Islet of Langerhans (tissue), 1 donor: Measurements from ENCODE around the gene DEPDC5.
"Not testable (repeated sequence)": the region's sequence is repeated elsewhere in the genome, so short reads cannot be mapped to it uniquely, and the experiment has no call there.

Experiments used
- FAIRE-seq: peaks from one replicate; lab custom pipeline; 2011; peaks lifted over from hg19 to GRCh38; lab: Jason Lieb, UNC

Gene DEPDC5

DNA sequence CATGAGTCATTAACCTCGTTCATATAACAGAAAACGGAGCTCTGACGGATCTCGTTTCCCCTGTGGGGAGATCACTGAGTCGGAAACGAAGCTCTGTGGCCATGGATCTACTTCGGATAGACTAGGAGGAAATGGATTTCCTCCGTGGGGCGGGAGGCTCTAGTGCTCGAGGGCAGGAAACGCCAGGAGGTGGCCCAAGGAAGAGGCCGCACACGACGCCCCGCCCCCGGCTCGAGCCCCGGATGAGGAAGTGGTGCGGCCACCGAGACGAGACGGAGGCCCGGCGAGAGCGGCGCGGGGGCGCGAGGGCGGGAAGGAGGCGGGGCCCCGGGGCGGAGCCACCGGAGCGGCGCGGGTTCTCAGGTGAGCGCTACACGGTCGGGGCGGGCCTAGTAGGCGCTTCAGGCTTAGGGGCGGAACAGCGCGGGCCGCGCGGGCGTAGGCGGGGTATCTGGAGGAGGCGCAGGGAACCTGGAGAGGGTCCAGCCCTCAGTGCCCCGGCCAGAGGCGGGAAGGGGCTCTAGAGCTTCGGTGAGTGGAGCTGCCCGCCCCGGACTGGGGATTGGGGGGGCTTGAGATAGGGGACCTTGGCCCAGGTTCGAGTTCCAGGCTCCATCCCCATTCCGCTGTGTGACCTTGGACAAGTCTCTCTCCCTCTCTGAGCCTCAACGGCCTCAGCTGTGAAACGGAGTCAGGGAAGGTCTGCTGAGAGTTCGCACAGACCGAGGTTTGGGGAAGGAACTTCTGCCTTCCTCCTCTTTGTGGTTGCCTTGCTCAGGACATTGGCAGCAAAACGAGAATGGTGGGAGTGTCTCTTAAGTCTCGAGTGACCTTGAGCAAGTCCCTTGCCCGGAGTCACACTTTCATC is at the start of gene DEPDC5:
Gene DEPDC5 (plus strand): TSS at position 386 of the 868 bp plus-strand sequence. CDS start 903 bp downstream, outside the sequence.
- no peak for FAIRE-seq

GRCh38 chr22:31707519-31707918 is 46.3 kb upstream of the DEPDC5 start:
- no peak for FAIRE-seq

DNA sequence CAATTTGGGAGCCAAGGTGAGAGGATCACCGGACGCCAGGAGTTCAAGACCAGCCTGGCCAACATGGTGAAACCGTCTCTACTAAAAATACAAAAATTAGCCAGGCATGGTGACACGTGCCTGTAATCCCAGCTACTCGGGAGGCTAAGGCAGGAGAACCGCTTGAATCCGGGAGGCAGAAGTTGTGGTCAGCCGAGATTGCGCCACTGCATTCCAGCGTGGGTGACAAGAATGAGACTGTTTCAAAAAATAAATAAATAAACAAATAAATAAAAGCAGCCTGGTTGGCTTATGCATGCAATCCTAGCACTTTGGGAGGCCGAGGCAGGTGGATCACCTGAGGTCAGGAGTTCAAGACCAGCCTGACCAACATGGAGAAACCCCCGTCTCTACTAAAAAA is 42.6 kb upstream of the DEPDC5 start:
- FAIRE-seq = not testable (repeated sequence)

DNA sequence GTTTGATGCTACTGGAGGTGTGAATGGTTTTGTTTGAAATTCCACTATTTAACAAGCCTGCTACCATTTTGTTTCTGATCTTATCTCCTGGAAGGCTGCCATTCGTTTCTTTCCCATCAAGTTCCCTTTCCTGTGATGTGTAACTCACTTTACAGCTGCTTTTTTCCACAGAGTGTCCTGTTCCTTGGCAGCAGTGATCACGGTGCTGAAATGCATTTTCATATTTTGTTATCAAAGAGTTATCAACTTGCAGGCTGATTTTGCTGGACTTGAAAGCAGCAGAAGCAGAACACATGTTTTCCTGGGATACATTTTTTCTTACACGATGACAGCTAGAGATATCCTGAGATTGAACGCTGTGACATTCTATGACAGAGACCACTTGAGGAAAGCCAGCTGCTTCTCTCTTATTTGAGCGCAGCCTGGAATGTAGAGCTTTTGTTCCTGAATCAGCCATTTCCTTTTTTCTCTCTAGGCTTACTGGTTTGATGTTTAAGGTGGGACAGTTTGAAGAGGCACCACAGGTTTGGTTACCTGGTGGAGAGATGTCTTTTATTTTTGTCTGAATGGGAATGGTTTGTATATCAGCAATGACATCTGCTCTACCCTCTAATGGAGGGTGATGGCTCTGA is 38.6 kb upstream of the DEPDC5 start:
- no peak for FAIRE-seq

DNA sequence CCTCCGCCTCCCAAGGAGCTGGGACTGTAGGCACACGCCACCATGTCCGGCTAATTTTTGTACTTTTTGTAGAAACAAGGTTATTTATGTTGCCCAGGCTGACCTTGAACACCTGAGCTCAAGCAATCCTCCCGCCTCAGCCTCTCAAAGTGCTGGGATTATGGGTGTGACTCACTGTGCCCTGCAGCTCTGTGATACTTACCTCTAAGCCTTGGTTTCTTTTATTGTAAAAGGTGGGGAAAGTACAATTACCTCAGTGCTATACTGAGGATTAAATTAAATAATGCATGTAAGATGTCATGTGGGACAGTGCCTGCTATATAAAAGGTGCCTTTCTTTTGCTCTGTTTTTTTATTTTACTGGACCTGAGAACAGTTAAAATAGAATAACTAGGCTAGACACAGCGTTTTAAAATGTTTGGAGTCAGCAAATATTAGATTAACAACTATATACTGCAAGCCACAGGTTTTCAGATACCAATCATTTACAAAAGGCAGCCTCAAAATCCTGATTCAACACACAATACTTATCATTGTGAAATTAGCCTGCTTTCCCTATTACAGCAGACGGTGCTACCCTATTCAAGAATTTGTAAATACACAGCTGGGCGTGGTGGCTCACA is 33.9 kb upstream of the DEPDC5 start:
- no peak for FAIRE-seq

GRCh38 chr22:31723723-31724122 is 30.1 kb upstream of the DEPDC5 start:
- no peak for FAIRE-seq

GRCh38 chr22:31726692-31727091 is 27.1 kb upstream of the DEPDC5 start:
- no peak for FAIRE-seq

GRCh38 chr22:31728857-31729256 is 25.0 kb upstream of the DEPDC5 start:
- FAIRE-seq = no peak

DNA sequence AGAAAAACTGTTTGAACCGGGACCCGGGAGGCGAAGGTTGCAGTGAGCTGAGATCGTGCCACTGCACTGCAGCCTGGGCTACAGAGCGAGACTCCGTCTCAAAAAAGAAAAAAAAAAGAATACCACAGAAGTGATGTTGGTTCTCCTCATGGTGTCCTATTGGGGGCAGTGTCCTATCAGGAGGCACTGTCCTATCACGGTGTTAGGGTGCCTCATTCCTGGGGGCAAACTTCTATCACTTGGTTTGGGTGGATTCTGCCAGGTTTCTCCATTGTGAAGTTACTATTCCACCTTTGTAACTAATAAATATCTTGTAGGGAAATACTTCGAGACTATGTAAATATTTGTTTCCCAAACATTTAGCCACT is 23.5 kb upstream of the DEPDC5 start:
- FAIRE-seq = no peak

DNA sequence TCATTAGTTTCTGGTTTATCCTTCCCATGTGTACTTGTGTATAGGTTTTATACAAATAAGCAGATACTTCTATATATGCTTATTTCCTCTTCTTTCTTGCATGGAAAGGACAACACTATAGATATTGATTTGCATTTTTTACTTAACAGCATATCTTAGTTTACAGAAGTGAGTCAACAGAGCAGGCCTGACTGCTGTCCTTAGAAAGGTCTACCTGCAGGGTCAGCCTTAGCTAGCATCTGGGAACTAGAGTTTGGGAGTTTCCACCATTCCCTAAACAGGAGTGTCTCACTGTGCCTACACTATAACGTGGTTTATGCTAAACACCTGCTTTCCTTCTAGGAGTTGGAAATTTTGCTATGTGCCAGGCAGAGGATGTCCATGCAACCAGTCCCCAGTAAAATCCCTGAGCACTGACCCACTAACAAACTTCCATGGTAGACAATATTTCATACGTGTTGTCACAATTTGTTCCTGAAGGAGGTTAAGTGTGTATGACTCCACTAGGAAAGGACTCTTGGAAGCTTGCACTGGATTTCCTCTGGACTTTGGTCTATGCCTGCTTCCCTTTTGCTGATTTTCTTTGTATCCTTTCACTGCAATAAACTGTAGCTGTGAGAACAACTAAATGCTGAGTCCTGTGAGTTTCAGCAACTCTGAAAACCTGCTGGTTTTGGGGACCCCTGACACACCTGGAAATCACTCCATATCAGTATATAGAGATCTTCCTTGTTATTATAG is 21.6 kb upstream of the DEPDC5 start:
- FAIRE-seq = no peak

DNA sequence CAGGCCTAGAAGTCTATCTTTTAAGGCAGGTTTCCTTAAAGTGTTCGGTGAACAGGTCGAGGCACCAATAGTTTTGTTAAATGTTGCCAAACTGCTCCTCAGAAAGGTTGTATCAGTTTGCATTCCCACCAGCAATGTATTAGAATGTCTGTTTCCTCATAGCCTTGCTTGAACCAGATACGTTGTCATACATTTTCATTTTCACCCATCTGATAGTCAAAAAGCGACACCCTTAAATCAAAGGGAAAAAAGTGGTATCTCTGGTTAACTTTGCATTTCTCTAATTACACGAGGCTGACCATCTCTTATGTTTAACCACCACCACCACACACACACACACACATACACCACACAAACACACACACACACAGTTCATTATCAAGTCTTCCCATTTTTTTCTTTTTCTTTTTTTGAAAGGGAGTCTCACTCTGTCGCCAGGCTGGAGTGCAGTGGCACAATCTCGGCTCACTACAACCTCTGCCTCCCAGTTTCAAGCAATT is 20.2 kb upstream of the DEPDC5 start:
- FAIRE-seq = no peak

- FAIRE-seq = no peak
These were observed 19.3 kb upstream of the DEPDC5 start for GRCh38 chr22:31734512-31734911.

DNA sequence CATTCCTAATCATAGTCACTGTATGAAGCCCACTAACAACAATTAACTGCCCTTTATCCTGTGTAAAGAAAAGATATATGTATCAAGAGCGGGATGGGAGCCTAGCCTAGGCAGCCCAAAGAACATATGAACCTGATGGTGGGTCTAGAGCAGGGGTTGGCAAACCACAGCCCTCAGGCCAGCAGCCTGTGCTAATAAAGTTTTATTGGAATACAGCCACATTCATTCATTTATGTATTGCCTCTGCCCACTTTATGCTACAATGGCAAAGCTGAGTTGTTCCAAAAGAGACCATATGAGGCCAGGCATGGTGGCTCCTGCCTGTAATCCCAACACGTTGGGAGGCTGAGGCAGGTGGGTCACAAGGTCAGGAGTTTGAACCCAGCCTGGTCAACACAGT is 17.4 kb upstream of the DEPDC5 start:
- FAIRE-seq = no peak

DNA sequence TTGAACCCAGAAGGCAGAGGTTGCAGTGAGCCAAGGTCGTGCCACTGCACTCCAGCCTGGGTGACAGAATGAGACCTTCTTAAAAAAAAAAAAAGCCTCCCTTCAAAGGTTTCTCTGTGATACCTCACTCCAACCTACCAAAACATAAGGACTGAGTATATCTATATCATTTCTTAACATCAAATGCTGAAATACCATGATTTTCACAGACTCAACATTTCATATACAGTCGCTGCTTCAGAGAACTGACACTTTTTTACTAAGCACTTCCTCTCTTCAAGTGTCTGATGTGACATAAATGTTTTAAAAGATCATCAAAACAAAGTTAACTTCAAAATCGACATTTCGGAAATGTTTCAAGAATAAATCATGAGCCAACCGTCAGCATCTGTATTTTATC is 15.9 kb upstream of the DEPDC5 start:
- FAIRE-seq = no peak

DNA sequence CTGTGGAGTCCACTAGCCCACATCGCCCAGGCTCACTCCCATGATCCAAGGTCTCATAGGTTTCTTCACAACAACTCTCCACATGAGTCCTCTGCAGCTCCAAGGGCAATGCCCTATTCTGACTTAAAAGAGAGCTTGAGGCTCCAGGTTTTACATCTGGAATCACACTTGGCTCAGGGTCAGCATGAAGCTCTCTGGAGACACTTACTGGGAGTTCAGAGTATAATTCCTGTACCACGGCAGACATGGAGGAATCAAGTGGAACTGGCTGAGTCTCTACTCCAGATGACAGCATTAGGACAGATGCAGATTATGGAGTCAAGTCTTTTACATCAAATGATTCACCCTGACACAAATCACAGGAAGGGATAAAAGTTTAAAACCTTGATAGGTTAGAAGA is 15.3 kb upstream of the DEPDC5 start:
- no peak for FAIRE-seq

GRCh38 chr22:31739795-31740201 is 14.0 kb upstream of the DEPDC5 start:
- FAIRE-seq = peak; percentile 5

DNA sequence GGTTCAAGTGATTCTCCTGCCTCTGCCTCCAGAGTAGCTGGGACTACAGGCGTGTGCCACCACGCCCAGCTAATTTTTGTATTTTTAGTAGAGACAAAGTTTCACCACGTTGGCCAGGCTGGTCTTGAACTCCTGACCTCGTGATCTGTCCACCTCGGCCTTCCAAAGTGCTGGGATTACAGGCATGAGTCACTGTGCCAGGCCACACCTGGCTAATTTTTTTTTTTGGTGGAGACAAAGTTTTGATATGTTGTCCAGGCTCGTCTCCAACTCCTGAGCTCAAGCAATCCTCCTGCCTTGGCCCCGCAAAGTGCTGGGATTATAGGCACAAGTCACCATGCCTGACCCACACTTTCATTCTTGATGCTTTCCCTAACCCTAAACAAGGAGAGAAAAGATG is 13.5 kb upstream of the DEPDC5 start:
- not testable (repeated sequence) for FAIRE-seq

DNA sequence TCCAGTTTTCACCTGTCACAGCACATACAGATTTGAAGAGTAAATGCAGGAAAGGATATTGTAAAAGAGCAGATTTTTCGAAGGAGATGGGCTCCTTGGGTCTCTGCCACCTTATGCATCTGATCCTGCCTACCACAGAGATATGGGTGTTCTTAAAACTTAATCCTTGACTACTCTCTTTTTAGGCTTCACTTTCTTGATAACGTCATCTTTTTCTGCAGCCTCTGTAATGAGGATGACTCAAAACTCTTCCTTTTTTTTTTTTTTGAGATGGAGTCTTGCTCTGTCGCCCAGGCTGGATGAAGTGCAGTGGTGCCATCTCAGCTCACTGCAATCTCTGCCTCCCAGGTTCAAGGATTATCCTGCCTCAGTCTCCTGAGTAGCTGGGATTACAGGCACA is 11.7 kb upstream of the DEPDC5 start:
- FAIRE-seq = no peak

GRCh38 chr22:31742682-31743081 is 11.1 kb upstream of the DEPDC5 start:
- no peak for FAIRE-seq

- FAIRE-seq = no peak
These were observed 9.9 kb upstream of the DEPDC5 start for GRCh38 chr22:31743871-31744270.

- FAIRE-seq = no peak
These were observed 6.4 kb upstream of the DEPDC5 start for GRCh38 chr22:31747441-31747840.

GRCh38 chr22:31748490-31748889 is 5.3 kb upstream of the DEPDC5 start:
- no peak for FAIRE-seq
